GM19043 (cell line): ENCODE data around the gene TUBA3C.
"Not testable (repeated sequence)": the region's sequence is repeated elsewhere in the genome, so short reads cannot be mapped to it uniquely, and the experiment has no call there.

Experiments used
- ATAC-seq: cut with Tn5 transposase; IDR thresholded peaks from one replicate; pipeline ENCODE4 v1.9.1; 2021; ENCODE audit warnings: low read depth; ENCODE audit not compliant: unreplicated experiment

TUBA3C gene

GRCh38 chr13:19181621-19182485 is at the start of gene TUBA3C:
Gene TUBA3C, minus strand, starts transcription at chr13:19181824. Its CDS starts 77 bp downstream, at chr13:19181747.
- ATAC-seq = no peak

GRCh38 chr13:19207413-19207812 is 25.8 kb upstream of the TUBA3C start:
- not testable (repeated sequence) for ATAC-seq

- not testable (repeated sequence) for ATAC-seq
Observed at GRCh38 chr13:19192622-19193021, 11.0 kb upstream of the TUBA3C start.

GRCh38 chr13:19189911-19190310 is 8.3 kb upstream of the TUBA3C start:
- ATAC-seq = not testable (repeated sequence)

GRCh38 chr13:19189368-19189767 is 7.7 kb upstream of the TUBA3C start:
- not testable (repeated sequence) for ATAC-seq

GRCh38 chr13:19185865-19186645 is 4.4 kb upstream of the TUBA3C start:
- no peak for ATAC-seq

GRCh38 chr13:19185086-19185864 is 3.7 kb upstream of the TUBA3C start:
- no peak for ATAC-seq

GRCh38 chr13:19184176-19184575 is 2.6 kb upstream of the TUBA3C start:
- ATAC-seq = no peak

- ATAC-seq = no peak
Observed at GRCh38 chr13:19183676-19184075, 2.1 kb upstream of the TUBA3C start.

GRCh38 chr13:19182536-19182935 is 912 bp upstream of the TUBA3C start:
- no peak for ATAC-seq

- no peak for ATAC-seq
Observed at GRCh38 chr13:19181021-19181620, 503 bp downstream of the TUBA3C start.

- no peak for ATAC-seq
Observed at GRCh38 chr13:19179916-19180315, 1.7 kb downstream of the TUBA3C start.

- no peak for ATAC-seq
Observed at GRCh38 chr13:19178901-19179593, 2.6 kb downstream of the TUBA3C start.

- ATAC-seq = not testable (repeated sequence)
Observed at GRCh38 chr13:19176981-19177776, 4.4 kb downstream of the TUBA3C start.

GRCh38 chr13:19173752-19174151 is 7.9 kb downstream of the TUBA3C start:
- ATAC-seq = no peak

- ATAC-seq = no peak
Observed at GRCh38 chr13:19172647-19173030, 9.0 kb downstream of the TUBA3C start.

- ATAC-seq = no peak
Observed at GRCh38 chr13:19172007-19172646, 9.5 kb downstream of the TUBA3C start.

GRCh38 chr13:19171563-19171962 is 10.1 kb downstream of the TUBA3C start:
- ATAC-seq = no peak

- ATAC-seq = no peak
Observed at GRCh38 chr13:19169991-19170390, 11.6 kb downstream of the TUBA3C start.
